ENCODE data around the gene PRRX1.

- TF ChIP-seq CTCF (tag by site-specific recombination; IDR thresholded peaks at IDR 0.05), result no peak
- TF ChIP-seq ZNF707 (tag by site-specific recombination; IDR thresholded peaks at IDR 0.05), result no peak
- TF ChIP-seq KLF9 (tag by site-specific recombination; IDR thresholded peaks at IDR 0.05; ENCODE audit: low read depth), result no peak
- TF ChIP-seq ZNF274 (IDR thresholded peaks at IDR 0.05; ENCODE audit: low read length), result no peak
- TF ChIP-seq ZNF274 (tag by site-specific recombination; IDR thresholded peaks at IDR 0.05; ENCODE audit: borderline replicate concordance), result no peak
- TF ChIP-seq KLF10 (tag by site-specific recombination; IDR thresholded peaks at IDR 0.05), result no peak
- no peak for TF ChIP-seq ZNF747 (tag by site-specific recombination; IDR thresholded peaks at IDR 0.05)
- TF ChIP-seq PBX3 (CRISPR knock-in tag; IDR thresholded peaks at IDR 0.05), result no peak
- no peak for TF ChIP-seq ZNF561 (tag by site-specific recombination; IDR thresholded peaks at IDR 0.05; ENCODE audit: borderline replicate concordance)
These were observed 51.0 kb downstream of the PRRX1 start for GRCh38 chr1:170714938-170715337.
